NCI-H345 (cell line): ENCODE data around the gene ADAMTS5.

Source experiments
- DNase-seq: peaks from one replicate; lab custom pipeline; 2025; lab: John Stamatoyannopoulos, UW

ADAMTS5 gene

DNA sequence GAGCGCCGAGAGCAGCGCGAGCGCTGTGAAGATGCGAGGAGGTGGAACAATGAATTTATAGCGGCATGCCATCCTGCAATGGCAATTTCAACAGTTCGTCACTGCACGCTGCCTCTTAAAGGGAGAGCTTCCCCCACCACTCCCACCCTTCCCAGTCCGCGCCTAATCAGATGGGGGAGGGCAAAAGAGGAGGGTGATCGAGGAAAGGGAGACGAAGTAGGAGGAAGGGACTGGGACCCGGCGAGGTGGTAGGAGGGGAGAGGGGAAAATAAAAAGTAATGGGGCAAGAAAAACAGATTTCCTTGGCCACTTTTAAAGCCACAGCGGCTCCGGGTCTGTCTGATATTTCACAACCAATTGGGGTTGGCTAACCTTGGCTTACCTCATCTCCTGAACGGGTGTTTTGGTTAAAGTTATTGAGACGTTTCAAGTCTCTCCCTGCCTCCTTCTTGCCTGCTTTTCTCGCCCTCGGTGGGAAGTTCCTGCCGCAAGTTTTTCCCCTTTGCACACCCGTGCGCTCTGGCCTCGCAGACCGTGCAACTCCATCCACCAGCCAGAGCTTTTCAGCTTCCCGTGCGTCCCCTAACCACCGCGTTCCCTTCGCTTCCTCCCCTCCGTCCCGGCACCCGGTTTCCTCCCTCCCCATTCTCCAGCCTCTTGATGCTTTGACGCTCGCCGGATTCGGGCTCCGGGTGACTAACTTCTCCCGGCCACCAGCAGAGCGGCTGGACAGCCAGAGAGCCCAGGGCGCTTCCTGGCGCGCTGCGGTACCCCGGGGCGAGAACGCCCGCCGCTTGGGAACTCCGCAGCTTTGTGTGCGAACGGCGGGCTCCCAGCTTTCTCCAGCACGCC is at the start of gene ADAMTS5:
Gene ADAMTS5, minus strand, starts transcription at position 27 of the 852 bp plus-strand sequence. CDS start 697 bp downstream, outside the sequence.
- DNase-seq = no peak

DNA sequence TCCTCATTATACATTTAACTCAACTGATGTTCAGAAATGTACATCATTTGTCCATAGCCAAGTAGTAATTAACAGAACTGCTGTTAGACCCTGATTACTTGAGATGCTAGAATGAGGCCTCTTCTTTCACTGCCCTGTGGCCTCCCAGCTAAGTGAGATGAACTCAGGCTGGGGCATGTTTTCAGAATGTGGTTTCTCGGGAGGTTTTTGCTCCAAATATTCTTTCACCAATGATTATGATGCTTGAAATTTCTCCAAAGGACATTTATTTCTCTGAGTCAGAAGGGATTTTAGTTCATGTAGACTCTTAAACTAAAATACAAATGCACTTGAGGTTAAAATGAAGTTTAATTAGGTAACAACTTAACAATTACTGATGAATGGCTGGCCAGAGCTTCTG is 34.6 kb upstream of the ADAMTS5 start:
- no peak for DNase-seq

DNA sequence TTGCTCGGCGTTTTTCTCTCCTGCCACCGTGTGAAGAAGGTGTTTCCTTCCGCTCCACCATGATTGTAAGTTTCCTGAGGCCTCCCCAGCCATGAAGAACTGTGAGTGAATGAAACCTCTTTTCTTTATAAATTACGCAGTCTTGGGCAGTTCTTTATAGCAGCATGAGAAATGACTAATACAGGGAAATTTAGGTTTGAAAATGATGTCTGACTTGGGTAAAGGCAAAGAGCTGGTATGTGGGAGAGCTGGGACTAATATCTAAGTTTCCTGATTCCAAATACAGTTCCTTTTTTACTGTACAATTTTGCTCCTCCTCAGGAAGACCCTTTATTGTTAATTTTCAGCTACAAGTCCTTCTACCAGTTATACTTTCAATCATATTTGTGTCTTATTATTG is 16.7 kb upstream of the ADAMTS5 start:
- no peak for DNase-seq

GRCh38 chr21:26982767-26983166 is 15.9 kb upstream of the ADAMTS5 start:
- DNase-seq = no peak

DNA sequence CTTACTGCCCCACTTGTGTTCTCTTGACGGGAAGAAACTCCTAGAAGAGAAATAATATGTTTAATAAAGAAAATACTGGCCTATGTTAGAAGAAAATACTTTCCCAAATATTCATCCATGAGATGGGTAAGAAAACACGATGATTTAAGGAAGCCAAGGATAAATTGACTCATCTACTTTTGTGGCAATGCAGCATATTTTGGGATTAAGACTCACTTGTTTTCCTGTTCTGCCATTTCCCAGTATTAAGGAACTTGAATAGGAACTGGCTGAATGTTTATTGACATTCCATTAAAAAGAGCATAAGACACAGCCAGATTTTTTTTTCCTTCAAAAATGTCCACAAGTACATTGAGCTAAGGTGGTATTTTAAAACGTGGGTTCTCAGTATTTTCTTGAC is 10.9 kb upstream of the ADAMTS5 start:
- DNase-seq = no peak

DNA sequence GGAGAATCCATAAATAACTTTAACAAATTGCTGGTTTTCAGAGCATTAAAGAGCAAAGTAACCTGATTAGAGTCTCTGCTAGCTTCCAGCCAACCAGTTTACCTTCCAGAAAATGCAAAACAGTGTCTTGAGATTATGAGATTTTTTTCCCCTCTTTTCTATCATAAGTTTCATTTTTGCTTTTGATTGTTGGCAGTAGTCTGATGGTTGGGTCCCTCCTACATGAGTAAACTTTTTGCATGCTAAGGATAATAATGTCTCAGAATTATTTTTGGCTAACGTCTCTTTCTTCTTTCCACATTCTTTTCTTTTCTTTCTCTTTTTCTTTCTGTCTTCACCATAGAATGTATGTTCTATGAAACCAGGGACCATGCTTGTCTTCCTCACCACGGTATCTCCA is 6.3 kb upstream of the ADAMTS5 start:
- no peak for DNase-seq

GRCh38 chr21:26972192-26972591 is 5.3 kb upstream of the ADAMTS5 start:
- no peak for DNase-seq

DNA sequence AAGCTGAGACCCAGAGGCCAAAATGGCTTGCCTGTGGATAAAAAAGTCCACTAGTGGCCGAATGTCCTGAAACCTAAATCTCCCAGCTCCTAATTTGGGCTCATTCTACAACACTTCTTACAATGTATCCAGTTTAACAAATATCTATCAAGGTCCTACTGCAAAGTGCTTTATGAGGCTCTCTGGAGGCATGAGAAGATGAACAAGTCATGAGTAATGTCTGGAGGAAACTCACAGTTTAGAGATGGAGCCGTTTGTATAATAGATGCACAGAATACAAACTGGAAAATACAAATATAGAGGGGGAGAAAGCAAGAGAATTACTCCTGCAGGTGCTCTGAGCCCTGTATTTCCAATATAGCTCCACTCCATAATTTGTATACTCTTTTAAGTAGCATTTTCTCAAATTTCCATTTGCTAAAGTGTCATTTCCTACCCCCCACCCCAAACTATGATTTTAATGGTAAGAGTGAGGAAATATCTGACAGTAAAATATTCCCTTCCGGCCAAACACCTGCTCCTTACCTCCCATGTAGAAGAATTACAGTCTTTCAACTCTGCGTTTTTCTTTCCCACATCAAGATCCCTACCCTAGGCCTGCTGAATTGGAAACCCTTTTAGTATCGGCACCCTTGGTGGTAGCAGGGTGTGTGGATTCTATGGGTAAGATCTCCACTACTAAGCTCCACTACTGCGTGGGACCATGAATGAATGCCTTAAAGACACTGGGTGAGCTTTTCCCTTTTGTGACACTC is 3.3 kb upstream of the ADAMTS5 start:
- no peak for DNase-seq

DNA sequence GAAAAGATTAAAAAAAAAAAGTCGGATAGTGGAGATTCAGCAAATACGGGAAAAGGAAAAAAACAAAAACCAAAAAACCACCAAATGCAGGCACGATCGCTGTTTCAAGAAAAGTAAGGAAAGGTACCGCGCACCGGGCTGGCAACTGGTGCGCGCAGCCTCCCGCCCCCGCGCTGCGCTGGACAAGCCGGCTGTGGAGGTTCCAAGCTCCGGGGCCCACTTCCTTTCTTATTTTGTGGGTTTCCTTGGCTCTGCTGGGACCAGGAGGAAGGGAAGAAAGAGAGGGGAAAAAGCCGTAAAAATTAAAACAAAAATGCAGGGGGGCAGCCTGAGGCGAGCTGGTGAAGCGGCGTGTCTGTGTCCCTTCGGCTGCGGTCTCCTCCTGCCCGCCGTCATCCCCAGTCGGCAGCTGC is 233 bp downstream of the ADAMTS5 start:
- no peak for DNase-seq

- DNase-seq = no peak
Observed at GRCh38 chr21:26965907-26966581, 844 bp downstream of the ADAMTS5 start.

DNA sequence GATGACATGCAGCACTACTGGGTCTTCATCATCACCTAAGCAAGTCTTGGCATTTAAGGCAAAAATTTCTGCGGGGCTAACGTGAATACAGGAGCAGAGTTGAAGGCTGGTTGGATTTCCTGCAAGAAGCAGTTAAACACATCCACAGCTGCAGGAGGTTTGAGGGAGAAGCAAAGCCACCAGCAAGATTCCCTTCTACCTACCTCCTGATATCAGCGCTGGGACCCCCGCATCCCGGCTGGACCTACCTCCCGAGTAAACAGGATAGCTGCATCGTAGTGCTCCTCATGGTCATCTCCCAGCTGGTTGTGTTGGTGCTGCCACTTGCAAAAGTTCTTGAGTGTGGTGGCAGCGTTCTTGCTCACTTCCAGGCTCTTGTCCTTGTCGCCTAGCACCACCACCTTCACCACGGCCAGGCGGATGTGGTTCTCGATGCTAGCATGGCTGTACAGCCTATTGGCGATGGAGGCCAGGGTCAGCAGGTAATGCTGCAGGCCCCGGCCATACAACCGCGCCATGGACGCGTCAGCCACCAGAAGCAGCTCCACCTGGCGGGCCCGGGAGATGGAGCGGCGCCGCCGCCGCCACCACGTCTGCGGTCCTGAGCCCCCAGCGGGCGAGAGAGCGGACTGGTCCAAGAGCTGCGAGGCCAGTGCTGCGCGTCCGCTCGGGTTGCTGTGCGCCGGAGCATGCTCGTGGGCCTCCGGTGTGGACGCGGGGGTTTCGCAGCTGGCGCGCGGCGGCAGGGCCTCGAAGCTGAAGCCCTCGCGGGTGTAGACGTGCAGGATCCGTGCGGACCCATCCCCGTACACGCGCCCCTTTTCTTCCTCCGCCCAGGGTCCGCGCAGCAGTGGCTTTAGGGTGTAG is 1.6 kb downstream of the ADAMTS5 start:
- no peak for DNase-seq

GRCh38 chr21:26964170-26964778 is 2.6 kb downstream of the ADAMTS5 start:
- no peak for DNase-seq

DNA sequence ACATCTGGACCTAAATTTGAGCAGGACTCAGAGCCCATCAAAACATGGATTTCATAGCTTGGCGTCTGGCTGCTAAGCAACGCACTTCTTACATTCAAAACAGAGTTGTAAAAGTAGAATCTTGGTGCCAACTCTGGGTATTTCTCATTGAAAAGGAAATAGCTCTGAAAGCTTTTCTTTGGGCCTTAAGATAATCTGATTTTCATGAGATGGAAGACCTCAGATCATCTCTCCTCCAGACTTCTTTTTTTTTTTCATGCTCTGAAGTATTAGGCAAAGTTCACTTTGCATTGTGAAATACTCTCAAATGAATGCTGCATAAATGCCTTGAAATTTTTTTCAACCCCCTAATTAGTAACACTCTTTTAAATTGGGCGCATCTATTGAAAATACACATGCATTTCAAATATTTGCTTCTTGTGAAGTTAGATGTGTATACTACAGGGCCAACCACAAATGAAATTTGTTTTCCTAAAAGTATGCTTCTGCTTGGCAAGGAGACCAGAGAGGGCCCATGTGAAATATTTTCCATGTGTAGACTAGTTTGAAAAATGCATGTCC is 4.2 kb downstream of the ADAMTS5 start:
- no peak for DNase-seq

DNA sequence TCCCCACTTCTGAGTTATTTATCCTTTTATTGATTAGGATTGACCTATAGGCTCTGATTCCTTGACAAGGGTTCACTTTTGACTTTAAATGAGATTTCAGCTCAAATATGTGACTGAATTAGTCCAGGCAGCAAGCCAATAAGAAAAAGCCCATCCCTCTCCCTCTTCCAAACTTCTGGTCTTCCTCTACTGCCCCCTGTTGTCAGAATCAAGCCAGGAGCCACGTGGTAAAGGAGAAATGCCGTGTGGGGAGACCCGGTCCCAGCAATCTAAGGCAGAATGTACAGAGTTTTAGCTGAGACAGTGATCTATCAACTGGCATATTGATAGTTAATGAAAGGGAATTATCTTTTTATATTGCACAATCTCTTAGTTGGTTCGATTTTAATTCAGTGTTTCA is 5.2 kb downstream of the ADAMTS5 start:
- no peak for DNase-seq

GRCh38 chr21:26958788-26959187 is 8.1 kb downstream of the ADAMTS5 start:
- DNase-seq = no peak

- DNase-seq = no peak
Observed at GRCh38 chr21:26956813-26957212, 10.1 kb downstream of the ADAMTS5 start.

DNA sequence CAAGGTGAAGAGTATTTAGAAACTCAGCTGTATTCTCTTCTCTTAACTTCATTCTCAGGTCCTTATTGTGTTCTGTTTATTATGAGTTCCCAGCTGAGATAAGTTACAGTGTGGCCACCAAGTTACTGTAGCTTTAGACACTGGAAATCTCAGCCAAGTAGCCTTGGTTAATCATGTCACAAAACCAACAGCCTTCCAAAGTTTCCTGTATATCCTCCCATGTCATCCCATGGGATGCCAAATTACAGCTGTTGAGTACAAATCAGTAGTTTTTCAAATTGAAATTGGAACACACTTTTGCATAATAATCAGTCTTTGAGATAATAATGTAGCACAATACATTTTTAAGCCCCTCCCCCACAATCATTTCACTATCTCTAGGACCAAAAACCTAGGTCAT is 10.7 kb downstream of the ADAMTS5 start:
- DNase-seq = no peak

DNA sequence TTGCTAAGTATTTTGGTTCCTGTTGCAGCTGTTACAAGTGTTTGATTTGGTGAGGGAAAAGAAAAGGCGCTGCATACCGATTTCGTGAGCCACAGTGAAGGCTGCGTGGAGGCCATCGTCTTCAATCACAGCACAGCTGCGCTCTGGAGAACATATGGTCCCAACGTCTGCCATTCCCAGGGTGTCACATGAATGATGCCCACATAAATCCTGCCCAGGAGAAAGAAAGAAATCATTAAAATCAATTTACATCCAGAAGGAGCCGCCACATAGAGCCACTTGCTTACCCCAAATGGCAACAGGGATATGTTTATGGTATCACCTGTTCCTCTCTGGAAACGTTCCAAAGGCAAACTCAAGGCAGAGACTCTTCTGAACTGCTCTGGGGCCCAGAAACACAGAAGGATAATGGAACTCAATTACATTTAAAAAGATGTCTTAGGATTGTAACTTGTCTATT is 12.2 kb downstream of the ADAMTS5 start:
- DNase-seq = no peak

- DNase-seq = no peak
Observed at GRCh38 chr21:26952374-26953066, 14.4 kb downstream of the ADAMTS5 start.

GRCh38 chr21:26949830-26950229 is 17.1 kb downstream of the ADAMTS5 start:
- DNase-seq = no peak
